GM12865 (cell line): ENCODE measurements around the gene MOV10L1.

Source experiments
- DNase-seq: peaks from one replicate; pipeline ENCODE4 v3.0.0; 2010; ENCODE audit warnings: low read depth
- H3K4me3 ChIP-seq: 2 replicates; pipeline ENCODE4 v1.5.1; 2011; ENCODE audit warnings: mild to moderate bottlenecking, low read depth, low read length, control low read depth
- TF ChIP-seq, protein P1 (sequence below): IDR thresholded peaks from 2 replicates; pipeline ENCODE4 v1.5.1; 2011; ENCODE audit warnings: low read length, control low read depth, low read depth, inconsistent platforms; ENCODE audit not compliant: insufficient read depth; ENCODE audit errors: missing control alignments

The MOV10L1 gene

DNA sequence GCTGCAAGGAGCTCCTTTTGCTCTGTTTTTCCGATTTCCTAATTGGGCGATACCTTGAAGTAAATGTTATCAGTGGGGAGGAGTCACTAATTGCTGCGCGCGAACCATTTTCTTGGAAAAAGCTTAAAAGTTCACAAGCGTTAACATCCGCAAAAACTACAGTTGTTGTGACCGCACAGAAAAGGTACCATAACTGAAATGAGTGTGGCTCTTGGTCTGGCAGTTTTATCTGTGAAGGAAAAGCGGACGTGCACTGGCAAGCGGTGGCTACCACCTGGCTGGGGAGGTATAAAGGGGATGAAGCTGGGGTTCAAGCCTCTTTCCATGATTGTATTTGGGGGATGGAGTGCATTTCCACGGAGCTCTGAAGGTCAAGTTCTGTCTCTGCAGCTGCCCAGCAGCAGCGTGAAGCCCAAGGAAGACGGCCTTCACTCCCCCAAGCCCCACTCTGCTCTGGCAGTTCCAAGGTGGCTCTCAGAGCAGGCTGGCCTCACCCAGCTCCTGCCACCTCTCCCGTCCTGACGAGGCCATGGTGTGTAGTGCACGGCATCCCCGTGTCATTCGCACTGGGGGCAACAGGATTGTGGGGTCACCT is 27.5 kb downstream of the MOV10L1 start:
- TF ChIP-seq, protein P1, sequence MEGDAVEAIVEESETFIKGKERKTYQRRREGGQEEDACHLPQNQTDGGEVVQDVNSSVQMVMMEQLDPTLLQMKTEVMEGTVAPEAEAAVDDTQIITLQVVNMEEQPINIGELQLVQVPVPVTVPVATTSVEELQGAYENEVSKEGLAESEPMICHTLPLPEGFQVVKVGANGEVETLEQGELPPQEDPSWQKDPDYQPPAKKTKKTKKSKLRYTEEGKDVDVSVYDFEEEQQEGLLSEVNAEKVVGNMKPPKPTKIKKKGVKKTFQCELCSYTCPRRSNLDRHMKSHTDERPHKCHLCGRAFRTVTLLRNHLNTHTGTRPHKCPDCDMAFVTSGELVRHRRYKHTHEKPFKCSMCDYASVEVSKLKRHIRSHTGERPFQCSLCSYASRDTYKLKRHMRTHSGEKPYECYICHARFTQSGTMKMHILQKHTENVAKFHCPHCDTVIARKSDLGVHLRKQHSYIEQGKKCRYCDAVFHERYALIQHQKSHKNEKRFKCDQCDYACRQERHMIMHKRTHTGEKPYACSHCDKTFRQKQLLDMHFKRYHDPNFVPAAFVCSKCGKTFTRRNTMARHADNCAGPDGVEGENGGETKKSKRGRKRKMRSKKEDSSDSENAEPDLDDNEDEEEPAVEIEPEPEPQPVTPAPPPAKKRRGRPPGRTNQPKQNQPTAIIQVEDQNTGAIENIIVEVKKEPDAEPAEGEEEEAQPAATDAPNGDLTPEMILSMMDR = no peak
- no peak for DNase-seq
- H3K4me3 ChIP-seq = no peak overlapping the region

DNA sequence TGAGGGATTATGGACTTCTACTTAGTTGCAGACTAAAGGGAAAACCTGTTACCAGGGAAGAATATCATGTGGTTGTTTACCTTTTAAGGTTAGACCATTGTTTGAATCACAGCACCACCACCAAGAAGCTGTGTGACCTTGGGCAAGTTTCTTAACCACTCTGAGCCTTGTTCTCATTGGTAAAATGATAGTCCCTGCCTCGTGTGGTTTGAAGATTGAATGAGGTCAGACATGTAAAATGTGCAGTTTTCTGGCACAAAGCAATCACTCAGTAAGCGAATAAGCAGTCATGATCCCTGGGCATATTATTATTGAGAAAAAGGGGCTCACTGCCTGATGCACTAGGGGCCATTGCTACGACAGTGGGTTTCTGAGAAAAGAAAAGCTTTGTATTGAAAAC is 28.3 kb downstream of the MOV10L1 start:
- TF ChIP-seq, protein P1 = no peak
- DNase-seq = no peak
- H3K4me3 ChIP-seq = no peak overlapping the region

- H3K4me3 ChIP-seq = no peak overlapping the region
- DNase-seq = no peak
- TF ChIP-seq, protein P1 = no peak
Observed at GRCh38 chr22:50118557-50119168, 28.9 kb downstream of the MOV10L1 start.

GRCh38 chr22:50119169-50119767 is 29.5 kb downstream of the MOV10L1 start:
- TF ChIP-seq, protein P1 = no peak
- no peak for DNase-seq
- H3K4me3 ChIP-seq = no peak overlapping the region

- TF ChIP-seq, protein P1 = no peak
- no peak overlapping the region for H3K4me3 ChIP-seq
- no peak for DNase-seq
Observed at GRCh38 chr22:50119768-50120251, 30.0 kb downstream of the MOV10L1 start.

- no peak for DNase-seq
- TF ChIP-seq, protein P1 = no peak
- H3K4me3 ChIP-seq = no peak overlapping the region
Observed at GRCh38 chr22:50121202-50121740, 31.5 kb downstream of the MOV10L1 start.
